K562 (cell line): ENCODE data around the gene PCYT1A. TPM values are rescaled to one million over a fixed set of nuclear protein-coding genes. Genes with fewer than 3 reads are reported as not detected.

Source experiments
- CHD1 ChIP-seq: fragments of 200-600 bp; sonication (generic); IDR thresholded peaks from one replicate; pipeline ENCODE4 v1.6.1; 2012; ENCODE audit warnings: mild to moderate bottlenecking, moderate library complexity, low read length, inconsistent platforms
- FOSL1 ChIP-seq: fragments of 200-800 bp; sonication (Bioruptor generic); conservative IDR thresholded peaks from 2 replicates; pipeline ENCODE4 v1.6.1; 2016; ENCODE audit warnings: missing genetic modification characterization, missing compliant biosample characterization
- GTF3C2 ChIP-seq: IDR thresholded peaks from 3 replicates; pipeline ENCODE4 v1.6.1; 2011; ENCODE audit warnings: borderline replicate concordance, mild to moderate bottlenecking, moderate library complexity; ENCODE audit not compliant: insufficient read length; ENCODE audit errors: extremely low read depth
- HMBOX1 ChIP-seq: sonication (generic); IDR thresholded peaks from 2 replicates; pipeline ENCODE4 v1.6.1; 2016
- HNRNPUL1 ChIP-seq: fragments of 200-400 bp; formaldehyde crosslinking; IDR thresholded peaks from 2 replicates; pipeline ENCODE4 v1.6.1; 2017; ENCODE audit warnings: low read length
- HOMEZ ChIP-seq: fragments of 250-450 bp; sonication (Bioruptor Pico); IDR thresholded peaks from 2 replicates; pipeline ENCODE4 v1.4.0; 2020; ENCODE audit warnings: mild to moderate bottlenecking, moderate library complexity
- MCM2 ChIP-seq: fragments of 450-650 bp; IDR thresholded peaks from 2 replicates; pipeline ENCODE4 v1.6.1; 2017; ENCODE audit warnings: low read depth, mild to moderate bottlenecking
- MCM7 ChIP-seq, 2 experiments: fragments of 450-650 bp; IDR thresholded peaks; 2 replicates each; pipeline ENCODE4 v1.6.1; 2016 to 2018
- POLR2AphosphoS2 ChIP-seq: IDR thresholded peaks from 2 replicates; pipeline ENCODE4 v1.6.1; 2012; ENCODE audit warnings: low read length, improper control_type of control experiment
- RHOXF2B ChIP-seq: fragments of 250-450 bp; sonication (Bioruptor Pico); conservative IDR thresholded peaks from 2 replicates; pipeline ENCODE4 v1.5.1; 2021
- SNIP1 ChIP-seq: fragments of 450-650 bp; IDR thresholded peaks from 2 replicates; pipeline ENCODE4 v1.7.1; 2017; ENCODE audit warnings: low read depth, mild to moderate bottlenecking
- TAL1 ChIP-seq: fragments of 450-650 bp; IDR thresholded peaks from 2 replicates; pipeline ENCODE4 v1.6.1; 2016; ENCODE audit warnings: mild to moderate bottlenecking
- TEAD1 ChIP-seq, 2 experiments: fragments of 450-650 bp in 1 of 2; sonication (generic) in 1 of 2; formaldehyde crosslinking; IDR thresholded peaks; 2 replicates each; pipeline versions ENCODE4 v1.4.0 to v1.8.0; 2020 to 2022; ENCODE audit warnings: mild to moderate bottlenecking in 2 of 2, missing genetic modification reagents in 1 of 2
- XRCC5 ChIP-seq: fragments of 200-400 bp; formaldehyde crosslinking; IDR thresholded peaks from 2 replicates; pipeline ENCODE4 v1.6.1; 2017; ENCODE audit warnings: low read depth, mild to moderate bottlenecking, low read length
- ZNF274 ChIP-seq: IDR thresholded peaks from 2 replicates; pipeline ENCODE4 v1.6.1; 2011; ENCODE audit warnings: low read depth, mild to moderate bottlenecking, low read length, moderate library complexity, borderline replicate concordance
- ZNF277 ChIP-seq: fragments of 250-450 bp; sonication (Bioruptor Pico); IDR thresholded peaks from 2 replicates; pipeline ENCODE4 v1.8.0; 2022; ENCODE audit warnings: inconsistent platforms, mild to moderate bottlenecking, moderate library complexity, borderline replicate concordance
- ZNF41 ChIP-seq: fragments of 250-450 bp; sonication (Bioruptor Pico); conservative IDR thresholded peaks from 2 replicates; pipeline ENCODE4 v1.4.0; 2020; ENCODE audit warnings: mild to moderate bottlenecking
- ZNF444 ChIP-seq: fragments of 250-450 bp; sonication (Bioruptor Pico); IDR thresholded peaks from 2 replicates; pipeline ENCODE4 v1.4.0; 2020; ENCODE audit warnings: mild to moderate bottlenecking, moderate library complexity
- ZNF586 ChIP-seq: fragments of 450-650 bp; formaldehyde crosslinking; conservative IDR thresholded peaks from 2 replicates; pipeline ENCODE4 v1.4.0; 2020; ENCODE audit warnings: mild to moderate bottlenecking, moderate library complexity
- ZNF830 ChIP-seq: fragments of 250-450 bp; sonication (Bioruptor Pico); IDR thresholded peaks from 2 replicates; pipeline ENCODE4 v1.5.0; 2021; ENCODE audit warnings: mild to moderate bottlenecking
- polyA plus RNA-seq, 8 experiments: library from polyadenylated mRNA; depleted of rRNA in 4 of 8; stranded (reverse) in 5 of 8; unstranded in 3 of 8; fragments of >200 nt; fragmentation: Nextera tagmentation in 2 of 8; fragmentation: Illumina TruSeq in 1 of 8; extraction: Ambion mirVana in 2 of 8; extraction: Trizol in 1 of 8; gene quantifications; 2 replicates each; pipeline versions ENCODE4 v1.2.1 to v1.2.3, GENCODE V29; 2011 to 2014; ENCODE audit warnings: inconsistent platforms in 1 of 8, missing spikeins in 1 of 8
- total RNA-seq, 7 experiments: library from RNA; depleted of rRNA in 6 of 7; stranded (reverse); fragments of >200 nt in 6 of 7; fragmentation: Illumina TruSeq in 2 of 7; extraction: Trizol in 2 of 7; gene quantifications; 2 replicates each; pipeline versions ENCODE4 v1.2.1 to v1.2.3, GENCODE V29; 2011 to 2021; ENCODE audit warnings: low replicate concordance in 1 of 7

PCYT1A gene
- total and polyA plus RNA-seq, 9 of the 15 experiments (the other 6 are each of a cell fraction or from before 2014, with no cell fraction given): 13.4 to 62.8 (median 49.4) TPM

- TF ChIP-seq ZNF830 (CRISPR knock-in tag) (0 out of 2 replicates have a peak, but pooled peaks have one; percentile 42), HMBOX1 (no peak), FOSL1 (tag) (no peak), GTF3C2 (no peak), ZNF277 (no peak), HOMEZ (CRISPR knock-in tag) (no peak), ZNF586 (CRISPR knock-in tag) (no peak), MCM7 (IDR thresholded peaks at IDR 0.05) (no peak), MCM2 (no peak), SNIP1 (no peak), CHD1 (no peak), ZNF444 (CRISPR knock-in tag) (no peak), HNRNPUL1 (no peak), ZNF41 (CRISPR knock-in tag) (no peak), ZNF274 (no peak), RHOXF2B (CRISPR knock-in tag) (no peak), XRCC5 (no peak), TAL1 (no peak), TEAD1 (CRISPR knock-in tag; IDR thresholded peaks at IDR 0.05) (0 out of 4 replicates have a peak, but pooled peaks of 1 of the 2 experiments have one; percentile 64), POLR2AphosphoS2 (peak; percentile 100)
Observed at GRCh38 chr3:196317687-196318467, 30.4 kb upstream of the PCYT1A start, which contains the start of gene DYNLT2B (continued).
